ENCODE measurements around the gene PDC.

The PDC gene

DNA sequence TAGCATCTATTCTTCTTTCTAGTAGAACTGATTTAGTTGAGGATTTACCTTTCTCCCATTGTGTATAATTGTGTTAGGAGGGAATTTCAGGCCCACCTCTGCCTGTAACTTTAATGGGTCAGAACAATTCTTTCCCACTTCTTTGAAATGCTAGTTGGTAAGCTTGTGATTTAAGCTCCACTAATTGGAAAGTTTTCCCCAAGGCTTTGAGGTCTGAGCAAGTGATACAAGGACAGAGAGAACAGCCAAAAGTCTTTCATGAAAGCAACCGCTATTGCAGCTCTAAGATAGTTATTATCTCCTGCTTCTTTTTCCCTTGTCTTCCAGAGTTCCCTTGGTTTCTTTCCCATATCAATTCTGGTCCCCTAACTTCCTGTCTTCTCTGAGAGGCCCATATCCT is 38.7 kb upstream of the PDC start:
- TF ChIP-seq EZH2 (optimal IDR thresholded peaks at IDR 0.05; ENCODE audit: low read depth, low read length) (no peak), EZH2phosphoT487 (IDR thresholded peaks at IDR 0.05; ENCODE audit: low read length) (no peak)
- TF ChIP-seq, protein P1, sequence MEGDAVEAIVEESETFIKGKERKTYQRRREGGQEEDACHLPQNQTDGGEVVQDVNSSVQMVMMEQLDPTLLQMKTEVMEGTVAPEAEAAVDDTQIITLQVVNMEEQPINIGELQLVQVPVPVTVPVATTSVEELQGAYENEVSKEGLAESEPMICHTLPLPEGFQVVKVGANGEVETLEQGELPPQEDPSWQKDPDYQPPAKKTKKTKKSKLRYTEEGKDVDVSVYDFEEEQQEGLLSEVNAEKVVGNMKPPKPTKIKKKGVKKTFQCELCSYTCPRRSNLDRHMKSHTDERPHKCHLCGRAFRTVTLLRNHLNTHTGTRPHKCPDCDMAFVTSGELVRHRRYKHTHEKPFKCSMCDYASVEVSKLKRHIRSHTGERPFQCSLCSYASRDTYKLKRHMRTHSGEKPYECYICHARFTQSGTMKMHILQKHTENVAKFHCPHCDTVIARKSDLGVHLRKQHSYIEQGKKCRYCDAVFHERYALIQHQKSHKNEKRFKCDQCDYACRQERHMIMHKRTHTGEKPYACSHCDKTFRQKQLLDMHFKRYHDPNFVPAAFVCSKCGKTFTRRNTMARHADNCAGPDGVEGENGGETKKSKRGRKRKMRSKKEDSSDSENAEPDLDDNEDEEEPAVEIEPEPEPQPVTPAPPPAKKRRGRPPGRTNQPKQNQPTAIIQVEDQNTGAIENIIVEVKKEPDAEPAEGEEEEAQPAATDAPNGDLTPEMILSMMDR (IDR thresholded peaks at IDR 0.05; ENCODE audit: low read length) = no peak
- no peaks in the 10 kb centered on the region for H3K79me2 ChIP-seq (ENCODE audit: low read length)
- no peak overlapping the region for H2AFZ ChIP-seq (ENCODE audit: low read length)
- H3K9me2 ChIP-seq (replicated peaks; ENCODE audit: insufficient read depth, low read length) = no peaks in the 10 kb centered on the region
- H3K4me2 ChIP-seq (ENCODE audit: low read depth, low read length) = no peak overlapping the region
- no peak overlapping the region for H3K4me3 ChIP-seq (ENCODE audit: low read length)
- no peaks in the 10 kb centered on the region for H3K27me3 ChIP-seq (replicated peaks; ENCODE audit: insufficient read depth, low read length)
- no peak for DNase-seq
- H3K4me1 ChIP-seq (ENCODE audit: low read length) = peaks cover 6% of the 10 kb centered on the region
- H3K9ac ChIP-seq (ENCODE audit: low read length) = no peak overlapping the region
- H3K9me3 ChIP-seq (replicated peaks; ENCODE audit: insufficient read depth, low read length) = no peaks in the 10 kb centered on the region
- no peak overlapping the region for H3K27ac ChIP-seq (ENCODE audit: low read length)
- no peaks in the 10 kb centered on the region for H4K20me1 ChIP-seq (ENCODE audit: insufficient read depth, low read length)
- H3F3A ChIP-seq (ENCODE audit: insufficient read depth, low read length) = no peaks in the 10 kb centered on the region
- no peaks in the 10 kb centered on the region for H3K36me3 ChIP-seq (replicated peaks; ENCODE audit: insufficient read depth, low read length)

DNA sequence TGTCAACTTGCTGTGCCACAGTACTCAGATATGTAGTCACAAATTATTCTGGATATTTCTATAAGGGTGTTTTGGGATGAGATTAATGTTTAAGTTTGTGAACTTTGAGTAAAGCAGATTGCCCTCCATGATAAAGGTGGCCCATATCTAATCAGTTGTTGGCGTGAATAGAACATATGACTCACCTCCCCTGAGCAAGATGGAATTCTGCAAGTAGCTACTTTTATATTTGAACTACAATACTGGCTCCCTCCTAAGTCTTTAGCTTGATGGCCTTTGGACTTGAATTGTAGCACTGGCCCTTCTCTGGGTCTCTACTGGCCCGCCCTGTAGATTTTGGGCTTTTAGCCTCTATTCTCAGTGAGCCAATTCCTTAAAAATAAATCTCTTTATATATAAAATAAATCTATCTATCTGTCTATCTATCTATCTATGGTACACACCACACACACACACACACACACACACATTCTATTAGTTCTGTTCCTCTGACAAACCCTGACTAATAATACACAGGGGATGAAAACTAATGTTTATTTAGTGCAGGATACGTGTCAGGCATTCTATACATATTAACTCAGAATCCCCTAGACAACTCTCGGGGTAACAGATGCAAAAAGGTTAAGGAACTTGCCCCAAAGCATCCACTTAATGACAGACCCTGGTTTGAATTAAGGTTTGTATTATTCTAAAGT is 37.9 kb upstream of the PDC start:
- Histone ChIP-seq H3K27ac (ENCODE audit: low read length) (no peak overlapping the region), H3K4me2 (ENCODE audit: low read depth, low read length) (no peak overlapping the region)
- TF ChIP-seq EZH2 (optimal IDR thresholded peaks at IDR 0.05; ENCODE audit: low read depth, low read length) (no peak), EZH2phosphoT487 (IDR thresholded peaks at IDR 0.05; ENCODE audit: low read length) (no peak)
- TF ChIP-seq, protein P1 (IDR thresholded peaks at IDR 0.05; ENCODE audit: low read length) = no peak

DNA sequence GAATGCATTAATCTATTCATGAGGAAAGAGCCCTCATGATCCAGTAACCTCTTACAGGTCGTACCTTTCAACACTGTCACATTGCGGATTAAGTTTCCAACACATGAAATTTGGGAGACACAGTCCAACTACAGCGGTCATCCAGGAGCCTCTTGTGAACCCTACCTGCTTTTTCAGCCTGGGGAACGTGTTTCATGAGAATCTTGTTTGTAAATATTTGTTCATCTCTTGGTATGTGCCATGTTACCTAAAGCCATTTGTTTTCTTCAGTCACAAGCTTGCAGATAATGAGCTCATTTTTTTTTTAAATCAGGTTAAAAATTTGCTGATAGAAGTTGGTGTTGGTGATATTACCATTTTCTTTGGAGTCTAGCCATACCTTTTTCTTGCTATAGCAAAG is 37.2 kb upstream of the PDC start:
- DNase-seq = no peak
- Histone ChIP-seq H3K4me1 (ENCODE audit: low read length) (peaks cover 7% of the 10 kb centered on the region), H3K4me3 (ENCODE audit: low read length) (no peak overlapping the region), H3K27me3 (replicated peaks; ENCODE audit: insufficient read depth, low read length) (no peaks in the 10 kb centered on the region), H3K36me3 (replicated peaks; ENCODE audit: insufficient read depth, low read length) (no peaks in the 10 kb centered on the region), H3F3A (ENCODE audit: insufficient read depth, low read length) (no peaks in the 10 kb centered on the region), H3K79me2 (ENCODE audit: low read length) (no peaks in the 10 kb centered on the region), H3K9me3 (replicated peaks; ENCODE audit: insufficient read depth, low read length) (no peaks in the 10 kb centered on the region), H4K20me1 (ENCODE audit: insufficient read depth, low read length) (no peaks in the 10 kb centered on the region), H3K9me2 (replicated peaks; ENCODE audit: insufficient read depth, low read length) (no peaks in the 10 kb centered on the region), H3K9ac (ENCODE audit: low read length) (no peak overlapping the region), H3K27ac (ENCODE audit: low read length) (no peak overlapping the region), H3K4me2 (ENCODE audit: low read depth, low read length) (no peak overlapping the region), H2AFZ (ENCODE audit: low read length) (no peak overlapping the region)
- TF ChIP-seq, protein P1 (IDR thresholded peaks at IDR 0.05; ENCODE audit: low read length) = no peak
- TF ChIP-seq EZH2phosphoT487 (IDR thresholded peaks at IDR 0.05; ENCODE audit: low read length) (no peak), EZH2 (optimal IDR thresholded peaks at IDR 0.05; ENCODE audit: low read depth, low read length) (no peak)

More for the DNA sequence above, 37.9 kb upstream of the PDC start:
- no peaks in the 10 kb centered on the region for H4K20me1 ChIP-seq (ENCODE audit: insufficient read depth, low read length)
- H3K27me3 ChIP-seq (replicated peaks; ENCODE audit: insufficient read depth, low read length) = no peaks in the 10 kb centered on the region
- H3K9ac ChIP-seq (ENCODE audit: low read length) = no peak overlapping the region
- H3K4me3 ChIP-seq (ENCODE audit: low read length) = no peak overlapping the region
- no peak overlapping the region for H2AFZ ChIP-seq (ENCODE audit: low read length)
- DNase-seq = no peak
- no peaks in the 10 kb centered on the region for H3F3A ChIP-seq (ENCODE audit: insufficient read depth, low read length)
- no peaks in the 10 kb centered on the region for H3K36me3 ChIP-seq (replicated peaks; ENCODE audit: insufficient read depth, low read length)
- H3K79me2 ChIP-seq (ENCODE audit: low read length) = no peaks in the 10 kb centered on the region
- no peaks in the 10 kb centered on the region for H3K9me2 ChIP-seq (replicated peaks; ENCODE audit: insufficient read depth, low read length)
- H3K9me3 ChIP-seq (replicated peaks; ENCODE audit: insufficient read depth, low read length) = no peaks in the 10 kb centered on the region
- peaks cover 7% of the 10 kb centered on the region for H3K4me1 ChIP-seq (ENCODE audit: low read length)
